MM.1S (cell line): Measurements from ENCODE around the gene ARL15.

Experiments
- EZH2 ChIP-seq: fragments of 300-600 bp; sonication (generic); optimal IDR thresholded peaks from 2 replicates; pipeline ENCODE3; 2017; ENCODE audit warnings: low read depth, mild to moderate bottlenecking, antibody characterized with exemption, low read length, mixed read lengths
- EZH2phosphoT487 ChIP-seq: fragments of 300-600 bp; sonication (generic); IDR thresholded peaks from 2 replicates; pipeline ENCODE4 v1.6.1; 2018; ENCODE audit warnings: antibody characterized with exemption, low read length

GRCh38 chr5:54007827-54008777 lies 302.3 kb downstream of the ARL15 start:
- TF ChIP-seq EZH2phosphoT487 (no peak), EZH2 (no peak)
